IMR-90 (cell line): ENCODE data around the gene IFNK. TPM values are rescaled to one million over a fixed set of nuclear protein-coding genes. Genes with fewer than 3 reads are reported as not detected.

ENCODE experiments used
- ATAC-seq: fragments of 200-7000 bp; cut with Tn5 transposase; 2 replicates; pipeline ENCODE4 v1.9.1; 2020; ENCODE audit warnings: low read depth, mild to moderate bottlenecking, moderate library complexity
- BruUV-seq: library from RNA; stranded (reverse); fragments of 400-500 nt; replicated peaks from 2 replicates; lab custom pipeline; 2021; lab: Mats Ljungman, UMichigan
- CTCF ChIA-PET: fragments of 300-600 bp; formaldehyde crosslinking; extraction: SDS; loops from one replicate; lab custom pipeline; 2021; ENCODE audit warnings: antibody characterized with exemption; lab: Yijun Ruan, JAX
- POLR2A ChIA-PET: fragments of 300-600 bp; sonication (Branson Sonifier 250); formaldehyde crosslinking; loops from one replicate; lab custom pipeline; 2022; ENCODE audit warnings: antibody characterized with exemption; ENCODE audit not compliant: unreplicated experiment; lab: Charles Lee
- DNase-seq: peaks from one replicate; pipeline ENCODE4 v3.0.0; 2013
- H2AFZ ChIP-seq: replicated peaks from 2 replicates; pipeline ENCODE3; 2013; ENCODE audit warnings: low read length, mild to moderate bottlenecking; ENCODE audit not compliant: poor library complexity
- H2AK5ac ChIP-seq: 2 replicates; pipeline ENCODE4 v1.6.1; 2013; ENCODE audit warnings: low read depth, low read length, inconsistent platforms
- H2AK9ac ChIP-seq: replicated peaks from 2 replicates; pipeline ENCODE3; 2013; ENCODE audit warnings: mild to moderate bottlenecking, low read depth, low read length, moderate library complexity; ENCODE audit not compliant: poor library complexity
- H2BK120ac ChIP-seq: 2 replicates; pipeline ENCODE4 v1.6.1; 2013; ENCODE audit warnings: low read depth, low read length, inconsistent platforms
- H2BK15ac ChIP-seq: 3 replicates; pipeline ENCODE4 v1.6.1; 2013; ENCODE audit warnings: low read depth, low read length, inconsistent platforms
- H2BK20ac ChIP-seq: 2 replicates; pipeline ENCODE4 v1.6.1; 2013; ENCODE audit warnings: low read depth, mild to moderate bottlenecking, inconsistent platforms, low read length, moderate library complexity
- H2BK5ac ChIP-seq: 2 replicates; pipeline ENCODE4 v1.6.1; 2013; ENCODE audit warnings: mild to moderate bottlenecking, low read depth, low read length, inconsistent platforms; ENCODE audit not compliant: poor library complexity, severe bottlenecking
- H3K14ac ChIP-seq: replicated peaks from 2 replicates; pipeline ENCODE4 v1.6.1; 2013; ENCODE audit warnings: low read depth, low read length, inconsistent platforms
- H3K18ac ChIP-seq: 2 replicates; pipeline ENCODE4 v1.6.1; 2013; ENCODE audit warnings: low read depth, low read length, control low read depth
- H3K23ac ChIP-seq: 2 replicates; pipeline ENCODE4 v1.6.1; 2013; ENCODE audit warnings: low read depth, low read length, inconsistent platforms
- H3K27ac ChIP-seq: 2 replicates; pipeline ENCODE4 v1.5.1; 2013; ENCODE audit warnings: mild to moderate bottlenecking, control low read depth, low read length; ENCODE audit not compliant: insufficient read depth
- H3K27me3 ChIP-seq: 2 replicates; pipeline ENCODE4 v1.6.1; 2013; ENCODE audit warnings: low read length; ENCODE audit not compliant: control insufficient read depth, insufficient read depth
- H3K36me3 ChIP-seq: 2 replicates; pipeline ENCODE4 v1.6.1; 2013; ENCODE audit warnings: low read length, mixed read lengths; ENCODE audit not compliant: control insufficient read depth, insufficient read depth
- H3K4ac ChIP-seq: 2 replicates; pipeline ENCODE4 v1.6.1; 2013; ENCODE audit warnings: low read depth, low read length, inconsistent platforms
- H3K4me1 ChIP-seq: 2 replicates; pipeline ENCODE4 v1.6.1; 2013; ENCODE audit warnings: low read length, mixed read lengths; ENCODE audit not compliant: control insufficient read depth, insufficient read depth
- H3K4me2 ChIP-seq: 2 replicates; pipeline ENCODE4 v1.6.1; 2013; ENCODE audit warnings: low read depth, mild to moderate bottlenecking, control low read depth, low read length, moderate library complexity
- H3K4me3 ChIP-seq: 2 replicates; pipeline ENCODE4 v1.5.1; 2013; ENCODE audit warnings: low read depth, mild to moderate bottlenecking, control low read depth, low read length, moderate library complexity; ENCODE audit not compliant: insufficient read depth
- H3K56ac ChIP-seq: 2 replicates; pipeline ENCODE4 v1.6.1; 2013; ENCODE audit warnings: low read length, inconsistent platforms; ENCODE audit not compliant: insufficient read depth; ENCODE audit errors: extremely low read depth
- H3K79me1 ChIP-seq, 2 experiments: 2 replicates each; pipeline ENCODE4 v1.6.1; 2013; ENCODE audit warnings: low read length in 2 of 2, inconsistent platforms in 1 of 2, low read depth in 1 of 2
- H3K9ac ChIP-seq: 2 replicates; pipeline ENCODE4 v1.6.1; 2013; ENCODE audit warnings: low read depth, low read length, control low read depth
- H3K9me1 ChIP-seq: 2 replicates; pipeline ENCODE4 v1.6.1; 2013; ENCODE audit warnings: low read length, inconsistent platforms; ENCODE audit not compliant: insufficient read depth
- H3K9me3 ChIP-seq: 2 replicates; pipeline ENCODE4 v1.6.1; 2013; ENCODE audit warnings: low read length; ENCODE audit not compliant: control insufficient read depth, insufficient read depth
- H4K20me1 ChIP-seq: 2 replicates; pipeline ENCODE4 v1.6.1; 2013; ENCODE audit warnings: low read length, inconsistent platforms; ENCODE audit not compliant: insufficient read depth
- H4K5ac ChIP-seq: 2 replicates; pipeline ENCODE4 v1.6.1; 2013; ENCODE audit warnings: mild to moderate bottlenecking, low read depth, low read length, control low read depth
- H4K8ac ChIP-seq, 2 experiments: 2 replicates each; pipeline ENCODE4 v1.6.1; 2013; ENCODE audit warnings: low read depth in 2 of 2, low read length in 2 of 2, control low read depth in 1 of 2, inconsistent platforms in 1 of 2
- H4K91ac ChIP-seq: 2 replicates; pipeline ENCODE4 v1.6.1; 2013; ENCODE audit warnings: low read depth, low read length, inconsistent platforms; ENCODE audit not compliant: insufficient read depth
- CHD1 ChIP-seq: IDR thresholded peaks from 2 replicates; pipeline ENCODE4 v1.6.1; 2012; ENCODE audit warnings: low read depth, low read length, improper control_type of control experiment
- ELK1 ChIP-seq: fragments of 150-350 bp; IDR thresholded peaks from 2 replicates; pipeline ENCODE4 v1.6.1; 2016; ENCODE audit warnings: low read depth, mild to moderate bottlenecking, low read length, moderate library complexity, borderline replicate concordance
- MAFK ChIP-seq: IDR thresholded peaks from 2 replicates; pipeline ENCODE4 v1.6.1; 2012; ENCODE audit warnings: low read depth, low read length, improper control_type of control experiment
- NFE2L2 ChIP-seq: fragments of 150-350 bp; IDR thresholded peaks from 2 replicates; pipeline ENCODE4 v1.6.1; 2016; ENCODE audit warnings: low read depth, mild to moderate bottlenecking, low read length
- POLR2A ChIP-seq: IDR thresholded peaks from 2 replicates; pipeline ENCODE4 v1.6.1; 2012; ENCODE audit warnings: mild to moderate bottlenecking, low read depth, low read length
- RAD21 ChIP-seq: IDR thresholded peaks from 2 replicates; pipeline ENCODE4 v1.6.1; 2012; ENCODE audit warnings: low read length, improper control_type of control experiment
- WGBS, 2 experiments: methylation state at CpG; one replicate each; pipeline versions ENCODE4 v1.1.5 to v1.1.7; 2013; ENCODE audit warnings: missing lambda C conversion rate in 2 of 2; ENCODE audit not compliant: insufficient read length in 1 of 2; ENCODE audit errors: extremely low coverage in 2 of 2; 5-methylcytosine and 5-hydroxymethylcytosine counted together
- dilution Hi-C: fragments of 300-500 bp; cut with HindIII; formaldehyde crosslinking; loops from one replicate; pipeline ENCODE4 v1.14.3; 2018; ENCODE audit warnings: low sequenced_read_pairs; ENCODE audit not compliant: unreplicated experiment
- in situ Hi-C: fragments of 300-500 bp; cut with MboI; formaldehyde crosslinking; loops from 3 replicates; pipeline ENCODE4 v1.14.3; 2019; ENCODE audit warnings: low sequenced_read_pairs, inconsistent platforms, mixed read lengths
- intact Hi-C: fragments of 100-400 bp; cut with micrococcal nuclease; formaldehyde crosslinking; loops from 2 replicates; pipeline ENCODE4 v1.10.0; 2022
- polyA plus RNA-seq, 3 experiments: library from polyadenylated mRNA; depleted of rRNA; stranded (reverse); fragments of >200 nt; gene quantifications; 2 replicates each; pipeline ENCODE4 v1.2.3, GENCODE V29; 2012; ENCODE audit warnings: low replicate concordance in 1 of 3
- total RNA-seq: library from RNA; depleted of rRNA; stranded (reverse); fragments of >200 nt; gene quantifications from 2 replicates; pipeline ENCODE4 v1.2.3, GENCODE V29; 2012

Gene IFNK
- total and polyA plus RNA-seq, 2 of the 4 experiments (the other 2 are of a cell fraction): not detected

GRCh38 chr9:27563738-27564430 is 39.8 kb downstream of the IFNK start (continued):
- no peak for TF ChIP-seq ELK1

- no peaks in the 10 kb centered on the region for H4K20me1 ChIP-seq
- 0 out of 2 replicates have a peak, but pooled peaks cover 1% of the 10 kb centered on the region for H3K36me3 ChIP-seq
- TF ChIP-seq MAFK (no peak), POLR2A (no peak), NFE2L2 (no peak), RAD21 (no peak), CHD1 (no peak)
- dilution Hi-C loops (no loop called here), intact Hi-C loops (no loop called here), in situ Hi-C loops (no loop called here)
- ATAC-seq (no peak), DNase-seq (no peak)
- POLR2A ChIA-PET: no interaction called here
- no peak overlapping the region for H4K91ac ChIP-seq
- no peak overlapping the region for H3K4me3 ChIP-seq
- no CpG with 5 or more reads among the region's 1 CpG for WGBS, 2 experiments
- no peak overlapping the region for H2AFZ ChIP-seq
- H3K9me1 ChIP-seq: no peaks in the 10 kb centered on the region
- H3K18ac ChIP-seq: no peak overlapping the region
- H2AK9ac ChIP-seq: no peak overlapping the region
- no peak overlapping the region for H3K4ac ChIP-seq
- H2BK120ac ChIP-seq: no peak overlapping the region
- H2AK5ac ChIP-seq: no peak overlapping the region
- no peak overlapping the region for H2BK5ac ChIP-seq
- H3K27me3 ChIP-seq: no peaks in the 10 kb centered on the region
- H3K4me2 ChIP-seq: no peak overlapping the region
- no peak overlapping the region for H4K5ac ChIP-seq
- no peaks in the 10 kb centered on the region for H3K4me1 ChIP-seq
- no peak overlapping the region for H3K14ac ChIP-seq
- H3K27ac ChIP-seq: no peak overlapping the region
- no peak overlapping the region for H4K8ac ChIP-seq
- H3K9me3 ChIP-seq: no peaks in the 10 kb centered on the region
- H3K79me1 ChIP-seq: 0 out of 4 replicates have a peak, but pooled peaks cover 0 to 3% of the 10 kb centered on the region in 2 experiments
- no peak overlapping the region for H3K56ac ChIP-seq
- no peak overlapping the region for H2BK15ac ChIP-seq
- H3K9ac ChIP-seq: no peak overlapping the region
- no peak overlapping the region for H2BK20ac ChIP-seq
- no TSS peak for BruUV-seq
- no peak overlapping the region for H3K23ac ChIP-seq
- CTCF ChIA-PET: interaction anchor here (0.7 kb wide), 1 partner anchor 569 kb away, joined by 5 read pairs; no protein-coding TSS in a partner anchor
These were observed 40.6 kb downstream of the IFNK start for GRCh38 chr9:27564670-27565069.
